ENCODE measurements around the gene EXOC6B. TPM values are rescaled to one million over a fixed set of nuclear protein-coding genes. Genes with fewer than 3 reads are reported as not detected.

EXOC6B gene
- polyA plus RNA-seq, 4 donors, result 6.9 to 12.6 (median 8.5) TPM

- H3K9me3 ChIP-seq (ENCODE audit: control insufficient read depth in 2 of 2, insufficient read depth in 1 of 2, low read depth in 1 of 2, low read length in 1 of 2), result no peaks in the 10 kb centered on the region
- no peak overlapping the region for H3K4me3 ChIP-seq (ENCODE audit: low read depth in 1 of 3, low read length in 3 of 3)
- 14 to 28% (median 17%) methylated on average over 10 of the region's 10 CpGs for WGBS, 3 donors
- DNase-seq (peak; percentile 62 to 76), FAIRE-seq (no peak)
- H3K4me1 ChIP-seq (ENCODE audit: control insufficient read depth in 3 of 3, insufficient read depth in 2 of 3, low read depth in 1 of 3, low read length in 2 of 3), result peaks cover 0 to 18% (median 5%) of the 10 kb centered on the region in 3 donors
- H3K36me3 ChIP-seq (ENCODE audit: control insufficient read depth in 3 of 3, insufficient read depth in 2 of 3, low read depth in 1 of 3, low read length in 3 of 3), result no peaks in the 10 kb centered on the region
- H3K27me3 ChIP-seq (ENCODE audit: control insufficient read depth in 3 of 3, insufficient read depth in 3 of 3, low read length in 3 of 3), result peaks cover 0 to 9% (median 0%) of the 10 kb centered on the region in 3 donors
- H3K27ac ChIP-seq (ENCODE audit: low read depth in 1 of 3, low read length in 2 of 3), result no peak overlapping the region
Observed at GRCh38 chr2:72137498-72138010, 688.3 kb downstream of the EXOC6B start.

GRCh38 chr2:72136933-72137497 is 688.8 kb downstream of the EXOC6B start:
- 45 to 61% (median 49%) methylated on average over 7 of the region's 7 CpGs for WGBS, 3 donors
- FAIRE-seq (no peak), DNase-seq (no peak)
- no peak overlapping the region for H3K27ac ChIP-seq (ENCODE audit: low read depth in 1 of 3, low read length in 2 of 3)
- peaks cover 0 to 17% (median 5%) of the 10 kb centered on the region in 3 donors for H3K4me1 ChIP-seq (ENCODE audit: control insufficient read depth in 3 of 3, insufficient read depth in 2 of 3, low read depth in 1 of 3, low read length in 2 of 3)
- H3K27me3 ChIP-seq (ENCODE audit: control insufficient read depth in 3 of 3, insufficient read depth in 3 of 3, low read length in 3 of 3), result peaks cover 0 to 4% (median 0%) of the 10 kb centered on the region in 3 donors
- H3K9me3 ChIP-seq (ENCODE audit: control insufficient read depth in 2 of 2, insufficient read depth in 1 of 2, low read depth in 1 of 2, low read length in 1 of 2), result no peaks in the 10 kb centered on the region
- no peaks in the 10 kb centered on the region for H3K36me3 ChIP-seq (ENCODE audit: control insufficient read depth in 3 of 3, insufficient read depth in 2 of 3, low read depth in 1 of 3, low read length in 3 of 3)
- H3K4me3 ChIP-seq (ENCODE audit: low read depth in 1 of 3, low read length in 3 of 3), result no peak overlapping the region

GRCh38 chr2:72136331-72136730 is 689.5 kb downstream of the EXOC6B start:
- no peak overlapping the region for H3K27ac ChIP-seq (ENCODE audit: low read depth in 1 of 3, low read length in 2 of 3)
- H3K9me3 ChIP-seq (ENCODE audit: control insufficient read depth in 2 of 2, insufficient read depth in 1 of 2, low read depth in 1 of 2, low read length in 1 of 2), result no peaks in the 10 kb centered on the region
- no peak overlapping the region for H3K4me3 ChIP-seq (ENCODE audit: low read depth in 1 of 3, low read length in 3 of 3)
- FAIRE-seq (no peak), DNase-seq (no peak)
- no peaks in the 10 kb centered on the region for H3K36me3 ChIP-seq (ENCODE audit: control insufficient read depth in 3 of 3, insufficient read depth in 2 of 3, low read depth in 1 of 3, low read length in 3 of 3)
- peaks cover 0 to 2% (median 0%) of the 10 kb centered on the region in 3 donors for H3K27me3 ChIP-seq (ENCODE audit: control insufficient read depth in 3 of 3, insufficient read depth in 3 of 3, low read length in 3 of 3)
- peaks cover 0 to 17% (median 5%) of the 10 kb centered on the region in 3 donors for H3K4me1 ChIP-seq (ENCODE audit: control insufficient read depth in 3 of 3, insufficient read depth in 2 of 3, low read depth in 1 of 3, low read length in 2 of 3)
- 78 to 83% (median 81%) methylated on average over 10 of the region's 10 CpGs for WGBS, 3 donors

- DNase-seq (no peak), FAIRE-seq (no peak)
- H3K27me3 ChIP-seq (ENCODE audit: control insufficient read depth in 3 of 3, insufficient read depth in 3 of 3, low read length in 3 of 3), result no peaks in the 10 kb centered on the region
- H3K4me1 ChIP-seq (ENCODE audit: control insufficient read depth in 3 of 3, insufficient read depth in 2 of 3, low read depth in 1 of 3, low read length in 2 of 3), result peaks cover 0 to 17% (median 5%) of the 10 kb centered on the region in 3 donors
- no peak overlapping the region for H3K4me3 ChIP-seq (ENCODE audit: low read depth in 1 of 3, low read length in 3 of 3)
- H3K36me3 ChIP-seq (ENCODE audit: control insufficient read depth in 3 of 3, insufficient read depth in 2 of 3, low read depth in 1 of 3, low read length in 3 of 3), result no peaks in the 10 kb centered on the region
- 74 to 84% (median 82%) methylated on average over 8 of the region's 8 CpGs for WGBS, 3 donors
- no peaks in the 10 kb centered on the region for H3K9me3 ChIP-seq (ENCODE audit: control insufficient read depth in 2 of 2, insufficient read depth in 1 of 2, low read depth in 1 of 2, low read length in 1 of 2)
- H3K27ac ChIP-seq (ENCODE audit: low read depth in 1 of 3, low read length in 2 of 3), result no peak overlapping the region
Observed at GRCh38 chr2:72135921-72136320, 689.9 kb downstream of the EXOC6B start.

GRCh38 chr2:72134997-72135800 is 690.6 kb downstream of the EXOC6B start:
- Histone ChIP-seq H3K4me1 (ENCODE audit: control insufficient read depth in 3 of 3, insufficient read depth in 2 of 3, low read depth in 1 of 3, low read length in 2 of 3) (peaks cover 0 to 17% (median 5%) of the 10 kb centered on the region in 3 donors), H3K4me3 (ENCODE audit: low read depth in 1 of 3, low read length in 3 of 3) (no peak overlapping the region), H3K27me3 (ENCODE audit: control insufficient read depth in 3 of 3, insufficient read depth in 3 of 3, low read length in 3 of 3) (no peaks in the 10 kb centered on the region), H3K27ac (ENCODE audit: low read depth in 1 of 3, low read length in 2 of 3) (no peak overlapping the region), H3K9me3 (ENCODE audit: control insufficient read depth in 2 of 2, insufficient read depth in 1 of 2, low read depth in 1 of 2, low read length in 1 of 2) (no peaks in the 10 kb centered on the region), H3K36me3 (ENCODE audit: control insufficient read depth in 3 of 3, insufficient read depth in 2 of 3, low read depth in 1 of 3, low read length in 3 of 3) (no peaks in the 10 kb centered on the region)
- WGBS, 3 donors, result 83 to 90% (median 84%) methylated on average over 19 of the region's 19 CpGs
- DNase-seq, result no peak
- no peak for FAIRE-seq

- peaks cover 0 to 17% (median 5%) of the 10 kb centered on the region in 3 donors for H3K4me1 ChIP-seq (ENCODE audit: control insufficient read depth in 3 of 3, insufficient read depth in 2 of 3, low read depth in 1 of 3, low read length in 2 of 3)
- H3K36me3 ChIP-seq (ENCODE audit: control insufficient read depth in 3 of 3, insufficient read depth in 2 of 3, low read depth in 1 of 3, low read length in 3 of 3), result no peaks in the 10 kb centered on the region
- H3K27me3 ChIP-seq (ENCODE audit: control insufficient read depth in 3 of 3, insufficient read depth in 3 of 3, low read length in 3 of 3), result peaks cover 0 to 2% (median 0%) of the 10 kb centered on the region in 3 donors
- no peak overlapping the region for H3K27ac ChIP-seq (ENCODE audit: low read depth in 1 of 3, low read length in 2 of 3)
- H3K9me3 ChIP-seq (ENCODE audit: control insufficient read depth in 2 of 2, insufficient read depth in 1 of 2, low read depth in 1 of 2, low read length in 1 of 2), result no peaks in the 10 kb centered on the region
- no peak for DNase-seq
- no peak overlapping the region for H3K4me3 ChIP-seq (ENCODE audit: low read depth in 1 of 3, low read length in 3 of 3)
- 69 to 86% (median 70%) methylated on average over 10 of the region's 10 CpGs for WGBS, 3 donors
- no peak for FAIRE-seq
Observed at GRCh38 chr2:72134408-72134996, 691.3 kb downstream of the EXOC6B start.

- Histone ChIP-seq H3K27me3 (ENCODE audit: control insufficient read depth in 3 of 3, insufficient read depth in 3 of 3, low read length in 3 of 3) (peaks cover 0 to 2% (median 0%) of the 10 kb centered on the region in 3 donors), H3K36me3 (ENCODE audit: control insufficient read depth in 3 of 3, insufficient read depth in 2 of 3, low read depth in 1 of 3, low read length in 3 of 3) (no peaks in the 10 kb centered on the region)
- FAIRE-seq, result no peak
Observed at GRCh38 chr2:72133721-72134407, 692.0 kb downstream of the EXOC6B start.

More at GRCh38 chr2:72133721-72134407, 692.0 kb downstream of the EXOC6B start:
- Histone ChIP-seq H3K4me3 (ENCODE audit: low read depth in 1 of 3, low read length in 3 of 3) (no peak overlapping the region), H3K27ac (ENCODE audit: low read depth in 1 of 3, low read length in 2 of 3) (no peak overlapping the region), H3K9me3 (ENCODE audit: control insufficient read depth in 2 of 2, insufficient read depth in 1 of 2, low read depth in 1 of 2, low read length in 1 of 2) (no peaks in the 10 kb centered on the region), H3K4me1 (ENCODE audit: control insufficient read depth in 3 of 3, insufficient read depth in 2 of 3, low read depth in 1 of 3, low read length in 2 of 3) (peaks cover 0 to 14% (median 2%) of the 10 kb centered on the region in 3 donors)
- DNase-seq, result no peak
- 80 to 86% (median 83%) methylated on average over 11 of the region's 11 CpGs for WGBS, 3 donors
